ENCODE measurements around the gene HAUS8.
"Not testable (repeated sequence)": the region's sequence is repeated elsewhere in the genome, so short reads cannot be mapped to it uniquely, and the experiment has no call there.

The HAUS8 gene

GRCh38 chr19:17103177-17103576, 27.9 kb upstream of the HAUS8 start:
- H3K4me3 ChIP-seq (ENCODE audit: low read depth in 1 of 5, low read length in 5 of 5), result no peak overlapping the region
- no peak overlapping the region for H3K27ac ChIP-seq (ENCODE audit: low read depth, low read length)
- peaks cover 0 to 4% (median 0%) of the 10 kb centered on the region in 5 donors for H3K9me3 ChIP-seq (ENCODE audit: control insufficient read depth in 5 of 5, low read length in 5 of 5)
- peaks cover 0 to 49% (median 35%) of the 10 kb centered on the region in 5 donors for H3K36me3 ChIP-seq (ENCODE audit: control insufficient read depth in 5 of 5, insufficient read depth in 5 of 5, low read length in 5 of 5)
- H3K27me3 ChIP-seq (ENCODE audit: control insufficient read depth in 5 of 5, insufficient read depth in 4 of 5, low read length in 5 of 5), result no peaks in the 10 kb centered on the region
- H3K9ac ChIP-seq (ENCODE audit: low read length in 5 of 5), result no peak overlapping the region
- peaks cover 4 to 22% (median 11%) of the 10 kb centered on the region in 5 donors for H3K4me1 ChIP-seq (ENCODE audit: control insufficient read depth in 5 of 5, insufficient read depth in 5 of 5, low read length in 5 of 5)

- Histone ChIP-seq H3K9ac (ENCODE audit: low read length in 5 of 5) (no peak overlapping the region), H3K27ac (ENCODE audit: low read depth, low read length) (no peak overlapping the region)
Observed at GRCh38 chr19:17101686-17102628, 26.7 kb upstream of the HAUS8 start.

GRCh38 chr19:17098326-17098725, 23.1 kb upstream of the HAUS8 start:
- Histone ChIP-seq H3K27ac (ENCODE audit: low read depth, low read length) (peak overlapping the region; percentile 84), H3K9ac (ENCODE audit: low read length in 5 of 5) (no peak overlapping the region), H3K4me1 (ENCODE audit: control insufficient read depth in 5 of 5, insufficient read depth in 5 of 5, low read length in 5 of 5) (peaks cover 0 to 39% (median 25%) of the 10 kb centered on the region in 5 donors), H3K9me3 (ENCODE audit: control insufficient read depth in 5 of 5, low read length in 5 of 5) (peaks cover 0 to 4% (median 0%) of the 10 kb centered on the region in 5 donors), H3K4me3 (ENCODE audit: low read depth in 1 of 5, low read length in 5 of 5) (no peak overlapping the region), H3K36me3 (ENCODE audit: control insufficient read depth in 5 of 5, insufficient read depth in 5 of 5, low read length in 5 of 5) (peaks cover 0 to 25% (median 19%) of the 10 kb centered on the region in 5 donors), H3K27me3 (ENCODE audit: control insufficient read depth in 5 of 5, insufficient read depth in 4 of 5, low read length in 5 of 5) (no peaks in the 10 kb centered on the region)

More at GRCh38 chr19:17101686-17102628, 26.7 kb upstream of the HAUS8 start:
- Histone ChIP-seq H3K27me3 (ENCODE audit: control insufficient read depth in 5 of 5, insufficient read depth in 4 of 5, low read length in 5 of 5) (no peaks in the 10 kb centered on the region), H3K36me3 (ENCODE audit: control insufficient read depth in 5 of 5, insufficient read depth in 5 of 5, low read length in 5 of 5) (peaks cover 0 to 49% (median 34%) of the 10 kb centered on the region in 5 donors), H3K9me3 (ENCODE audit: control insufficient read depth in 5 of 5, low read length in 5 of 5) (peaks cover 0 to 4% (median 0%) of the 10 kb centered on the region in 5 donors), H3K4me1 (ENCODE audit: control insufficient read depth in 5 of 5, insufficient read depth in 5 of 5, low read length in 5 of 5) (peaks cover 0 to 19% (median 12%) of the 10 kb centered on the region in 5 donors), H3K4me3 (ENCODE audit: low read depth in 1 of 5, low read length in 5 of 5) (no peak overlapping the region)

- Histone ChIP-seq H3K4me1 (ENCODE audit: control insufficient read depth in 5 of 5, insufficient read depth in 5 of 5, low read length in 5 of 5) (peaks cover 0 to 42% (median 25%) of the 10 kb centered on the region in 5 donors), H3K9me3 (ENCODE audit: control insufficient read depth in 5 of 5, low read length in 5 of 5) (no peaks in the 10 kb centered on the region), H3K27ac (ENCODE audit: low read depth, low read length) (peak overlapping the region; percentile 84), H3K27me3 (ENCODE audit: control insufficient read depth in 5 of 5, insufficient read depth in 4 of 5, low read length in 5 of 5) (no peaks in the 10 kb centered on the region), H3K36me3 (ENCODE audit: control insufficient read depth in 5 of 5, insufficient read depth in 5 of 5, low read length in 5 of 5) (peaks cover 0 to 19% (median 18%) of the 10 kb centered on the region in 5 donors), H3K4me3 (ENCODE audit: low read depth in 1 of 5, low read length in 5 of 5) (no peak overlapping the region), H3K9ac (ENCODE audit: low read length in 5 of 5) (peak overlapping the region in 2 of 5 donors; percentile 30 to 56)
Observed at GRCh38 chr19:17097593-17098126, 22.4 kb upstream of the HAUS8 start.

GRCh38 chr19:17095141-17095919, 20.1 kb upstream of the HAUS8 start:
- Histone ChIP-seq H3K27ac (ENCODE audit: low read depth, low read length) (peak overlapping the region; percentile 74), H3K4me1 (ENCODE audit: control insufficient read depth in 5 of 5, insufficient read depth in 5 of 5, low read length in 5 of 5) (peaks cover 0 to 65% (median 34%) of the 10 kb centered on the region in 5 donors), H3K4me3 (ENCODE audit: low read depth in 1 of 5, low read length in 5 of 5) (peak overlapping the region in 2 of 5 donors; percentile 17 to 40), H3K9me3 (ENCODE audit: control insufficient read depth in 5 of 5, low read length in 5 of 5) (no peaks in the 10 kb centered on the region), H3K27me3 (ENCODE audit: control insufficient read depth in 5 of 5, insufficient read depth in 4 of 5, low read length in 5 of 5) (no peaks in the 10 kb centered on the region), H3K9ac (ENCODE audit: low read length in 5 of 5) (no peak overlapping the region), H3K36me3 (ENCODE audit: control insufficient read depth in 5 of 5, insufficient read depth in 5 of 5, low read length in 5 of 5) (peaks cover 0 to 4% (median under 1%) of the 10 kb centered on the region in 5 donors)

- H3K9me3 ChIP-seq (ENCODE audit: control insufficient read depth in 5 of 5, low read length in 5 of 5), result not testable (repeated sequence)
- Histone ChIP-seq H3K4me3 (ENCODE audit: low read depth in 1 of 5, low read length in 5 of 5) (peak overlapping the region in 2 of 5 donors; percentile 17 to 40), H3K4me1 (ENCODE audit: control insufficient read depth in 5 of 5, insufficient read depth in 5 of 5, low read length in 5 of 5) (peaks cover 0 to 71% (median 34%) of the 10 kb centered on the region in 5 donors)
Observed at GRCh38 chr19:17094694-17095093, 19.4 kb upstream of the HAUS8 start.

GRCh38 chr19:17092696-17093095, 17.4 kb upstream of the HAUS8 start:
- Histone ChIP-seq H3K4me3 (ENCODE audit: low read depth in 1 of 5, low read length in 5 of 5) (no peak overlapping the region), H3K27me3 (ENCODE audit: control insufficient read depth in 5 of 5, insufficient read depth in 4 of 5, low read length in 5 of 5) (no peaks in the 10 kb centered on the region), H3K4me1 (ENCODE audit: control insufficient read depth in 5 of 5, insufficient read depth in 5 of 5, low read length in 5 of 5) (peaks cover 0 to 66% (median 33%) of the 10 kb centered on the region in 5 donors), H3K27ac (ENCODE audit: low read depth, low read length) (no peak overlapping the region), H3K9ac (ENCODE audit: low read length in 5 of 5) (no peak overlapping the region), H3K9me3 (ENCODE audit: control insufficient read depth in 5 of 5, low read length in 5 of 5) (no peaks in the 10 kb centered on the region), H3K36me3 (ENCODE audit: control insufficient read depth in 5 of 5, insufficient read depth in 5 of 5, low read length in 5 of 5) (peaks cover 0 to 7% (median 0%) of the 10 kb centered on the region in 5 donors)

More at GRCh38 chr19:17094694-17095093, 19.4 kb upstream of the HAUS8 start:
- not testable (repeated sequence) for H3K27me3 ChIP-seq (ENCODE audit: control insufficient read depth in 5 of 5, insufficient read depth in 4 of 5, low read length in 5 of 5); H3K27ac ChIP-seq (ENCODE audit: low read depth, low read length); H3K9ac ChIP-seq (ENCODE audit: low read length in 5 of 5); H3K36me3 ChIP-seq (ENCODE audit: control insufficient read depth in 5 of 5, insufficient read depth in 5 of 5, low read length in 5 of 5)

- no peaks in the 10 kb centered on the region for H3K9me3 ChIP-seq (ENCODE audit: control insufficient read depth in 5 of 5, low read length in 5 of 5)
- no peak overlapping the region for H3K9ac ChIP-seq (ENCODE audit: low read length in 5 of 5)
- peaks cover 0 to 14% (median 0%) of the 10 kb centered on the region in 5 donors for H3K36me3 ChIP-seq (ENCODE audit: control insufficient read depth in 5 of 5, insufficient read depth in 5 of 5, low read length in 5 of 5)
- no peaks in the 10 kb centered on the region for H3K27me3 ChIP-seq (ENCODE audit: control insufficient read depth in 5 of 5, insufficient read depth in 4 of 5, low read length in 5 of 5)
- H3K27ac ChIP-seq (ENCODE audit: low read depth, low read length), result no peak overlapping the region
- H3K4me3 ChIP-seq (ENCODE audit: low read depth in 1 of 5, low read length in 5 of 5), result no peak overlapping the region
- H3K4me1 ChIP-seq (ENCODE audit: control insufficient read depth in 5 of 5, insufficient read depth in 5 of 5, low read length in 5 of 5), result peaks cover 0 to 65% (median 29%) of the 10 kb centered on the region in 5 donors
Observed at GRCh38 chr19:17091758-17092333, 16.6 kb upstream of the HAUS8 start.

GRCh38 chr19:17090583-17090982, 15.3 kb upstream of the HAUS8 start:
- no peak overlapping the region for H3K9ac ChIP-seq (ENCODE audit: low read length in 5 of 5)
- no peak overlapping the region for H3K4me3 ChIP-seq (ENCODE audit: low read depth in 1 of 5, low read length in 5 of 5)
- no peaks in the 10 kb centered on the region for H3K9me3 ChIP-seq (ENCODE audit: control insufficient read depth in 5 of 5, low read length in 5 of 5)
- H3K27ac ChIP-seq (ENCODE audit: low read depth, low read length), result no peak overlapping the region
- peaks cover 0 to 65% (median 31%) of the 10 kb centered on the region in 5 donors for H3K4me1 ChIP-seq (ENCODE audit: control insufficient read depth in 5 of 5, insufficient read depth in 5 of 5, low read length in 5 of 5)
- H3K27me3 ChIP-seq (ENCODE audit: control insufficient read depth in 5 of 5, insufficient read depth in 4 of 5, low read length in 5 of 5), result no peaks in the 10 kb centered on the region
- peaks cover 0 to 23% (median 3%) of the 10 kb centered on the region in 5 donors for H3K36me3 ChIP-seq (ENCODE audit: control insufficient read depth in 5 of 5, insufficient read depth in 5 of 5, low read length in 5 of 5)
